GM12892 (cell line): ENCODE data around the gene EPHB2.

Experiments
- DNase-seq: peaks from one replicate; pipeline ENCODE4 v3.0.0; 2011; ENCODE audit not compliant: insufficient read length
- FAIRE-seq: peaks from 2 replicates; lab custom pipeline; 2011; peaks lifted over from hg19 to GRCh38; lab: Jason Lieb, UNC
- POLR2A ChIP-seq: IDR thresholded peaks from 2 replicates; pipeline ENCODE4 v1.6.1; 2011; ENCODE audit warnings: low read depth, low read length, control low read depth
- POLR2AphosphoS5 ChIP-seq: IDR thresholded peaks from 2 replicates; pipeline ENCODE4 v1.6.1; 2011; ENCODE audit warnings: low read depth, low read length, control low read depth
- TAF1 ChIP-seq: IDR thresholded peaks from 2 replicates; pipeline ENCODE4 v1.6.1; 2011; ENCODE audit warnings: low read depth, mild to moderate bottlenecking, control low read depth, low read length, borderline replicate concordance

The EPHB2 gene

GRCh38 chr1:22729912-22730311 lies 19.3 kb downstream of the EPHB2 start:
- FAIRE-seq (no peak), DNase-seq (no peak)
- TF ChIP-seq POLR2AphosphoS5 (no peak), TAF1 (no peak), POLR2A (no peak)

DNA sequence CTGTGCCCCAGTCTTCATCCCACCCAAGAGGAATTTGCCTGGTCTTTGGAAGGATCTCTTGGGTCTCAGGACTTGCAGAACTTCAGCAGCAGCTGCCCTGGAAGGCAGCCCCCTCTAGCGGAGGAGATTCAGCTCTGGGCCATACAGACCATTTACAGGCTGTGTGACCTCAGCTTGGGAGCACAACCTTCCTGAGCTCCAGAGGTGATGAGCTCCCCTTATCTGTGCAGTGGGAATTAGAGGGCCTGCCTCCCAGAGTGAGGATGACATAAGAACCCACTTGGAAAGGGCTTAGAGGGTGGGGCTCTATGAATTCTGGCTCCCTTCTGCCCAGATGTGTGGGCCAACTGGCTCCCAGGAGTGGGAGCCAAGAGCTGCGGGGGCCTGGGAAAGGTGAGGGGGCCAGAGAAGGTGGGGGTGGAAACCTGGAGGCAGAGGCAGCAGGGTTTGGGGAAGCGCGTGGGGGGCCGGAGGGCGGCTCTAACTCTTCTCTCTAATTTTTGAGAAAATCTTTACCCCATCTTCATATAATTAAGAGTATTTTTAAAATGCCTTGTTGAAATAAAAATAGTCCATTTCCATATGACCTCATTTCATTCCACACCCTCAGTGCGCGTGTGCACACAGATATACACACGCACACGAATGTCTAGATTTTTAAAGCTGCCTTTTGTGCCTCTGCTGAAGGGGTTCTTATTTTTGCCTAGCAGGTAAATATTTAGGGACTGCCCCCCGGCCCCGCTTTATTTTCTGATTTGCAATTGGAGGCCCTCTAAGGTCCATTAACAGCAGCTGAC lies 21.5 kb downstream of the EPHB2 start:
- TF ChIP-seq POLR2AphosphoS5 (no peak), POLR2A (no peak), TAF1 (no peak)
- DNase-seq (no peak), FAIRE-seq (no peak)

DNA sequence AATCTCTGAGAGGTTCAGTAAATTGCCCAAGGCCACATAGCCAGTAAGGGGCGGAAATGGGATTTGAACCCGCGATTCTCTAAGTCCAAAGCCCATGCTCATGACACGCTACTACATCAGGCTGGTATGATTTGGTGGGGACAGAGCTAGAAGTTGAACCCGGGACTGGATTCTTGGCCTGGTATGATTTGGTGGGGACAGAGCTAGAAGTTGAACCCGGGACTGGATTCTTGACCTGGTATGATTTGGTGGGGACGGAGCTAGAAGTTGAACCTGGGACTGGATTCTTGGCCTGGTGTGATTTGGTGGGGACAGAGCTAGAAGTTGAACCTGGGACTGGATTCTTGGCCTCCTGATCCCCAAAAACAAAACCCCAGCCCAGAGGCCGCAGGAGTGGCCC lies 23.0 kb downstream of the EPHB2 start:
- TF ChIP-seq POLR2A = no peak
- TF ChIP-seq TAF1 = no peak
- no peak for TF ChIP-seq POLR2AphosphoS5
- DNase-seq = no peak
- no peak for FAIRE-seq

DNA sequence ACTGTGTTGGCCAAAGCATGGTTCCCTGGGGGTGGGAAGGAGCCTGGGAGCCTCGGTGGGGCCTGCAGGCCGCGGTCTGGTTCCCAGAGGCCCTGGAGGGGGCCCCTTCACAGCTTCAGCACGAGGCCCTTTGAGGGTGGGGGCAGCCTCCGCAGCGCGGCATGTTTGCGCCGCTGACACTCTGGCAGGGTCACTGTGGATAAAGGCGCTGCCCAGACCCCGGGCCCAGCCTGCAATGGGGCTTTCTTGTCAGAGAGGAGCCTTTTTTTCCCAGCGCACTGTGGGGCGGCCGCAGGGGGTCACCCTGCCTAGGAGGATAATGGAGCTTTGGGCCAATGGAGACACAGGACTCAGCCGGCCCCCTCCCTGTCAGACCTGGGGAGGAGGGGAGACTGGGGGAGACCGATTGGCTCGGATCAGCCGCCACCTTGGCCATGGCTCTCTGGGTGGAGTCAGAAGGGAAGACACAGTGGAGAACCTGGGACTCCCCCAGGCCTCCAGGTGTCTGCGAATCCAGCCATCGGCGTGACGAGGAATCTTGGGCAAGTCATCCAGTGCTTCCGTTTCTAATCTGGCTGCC lies 26.0 kb downstream of the EPHB2 start:
- no peak for DNase-seq
- no peak for FAIRE-seq

GRCh38 chr1:22737374-22738068 lies 26.9 kb downstream of the EPHB2 start:
- DNase-seq (no peak), FAIRE-seq (no peak)
- TF ChIP-seq POLR2A (no peak), POLR2AphosphoS5 (no peak), TAF1 (no peak)

More for the DNA sequence above, 26.0 kb downstream of the EPHB2 start:
- TF ChIP-seq POLR2AphosphoS5 = no peak
- TF ChIP-seq TAF1 = no peak
- no peak for TF ChIP-seq POLR2A

DNA sequence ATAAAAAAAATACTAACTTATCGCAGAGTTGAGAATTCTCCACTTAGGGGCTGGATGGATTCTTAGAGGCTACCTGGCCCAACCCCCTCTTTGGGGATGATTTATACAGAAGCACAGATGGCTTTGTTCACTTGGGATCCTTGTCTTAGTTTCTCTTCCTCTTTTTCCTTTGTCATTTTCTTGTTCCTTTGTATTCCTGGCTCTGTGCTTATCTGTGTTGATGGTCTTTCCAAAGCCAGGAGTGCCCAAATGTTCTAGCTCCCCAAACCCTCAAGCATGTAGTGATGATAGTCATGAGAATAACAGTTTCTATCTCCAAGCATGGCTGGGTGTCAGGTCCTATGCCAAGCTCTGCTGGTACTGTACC lies 27.4 kb downstream of the EPHB2 start:
- no peak for TF ChIP-seq TAF1
- TF ChIP-seq POLR2A = no peak
- no peak for TF ChIP-seq POLR2AphosphoS5
- no peak for FAIRE-seq
- no peak for DNase-seq

GRCh38 chr1:22738522-22738921 lies 27.9 kb downstream of the EPHB2 start:
- FAIRE-seq = no peak
- no peak for TF ChIP-seq POLR2AphosphoS5
- no peak for TF ChIP-seq POLR2A
- TF ChIP-seq TAF1 = no peak
- no peak for DNase-seq

- DNase-seq = no peak
- no peak for FAIRE-seq
- TF ChIP-seq POLR2AphosphoS5 (no peak), POLR2A (no peak), TAF1 (no peak)
These were observed 29.2 kb downstream of the EPHB2 start for GRCh38 chr1:22739648-22740385.

GRCh38 chr1:22741118-22741517 lies 30.5 kb downstream of the EPHB2 start:
- no peak for TF ChIP-seq TAF1
- TF ChIP-seq POLR2A = no peak
- TF ChIP-seq POLR2AphosphoS5 = no peak
- DNase-seq (no peak), FAIRE-seq (no peak)

GRCh38 chr1:22745669-22746585 lies 35.3 kb downstream of the EPHB2 start:
- no peak for TF ChIP-seq POLR2AphosphoS5
- TF ChIP-seq POLR2A = no peak
- no peak for TF ChIP-seq TAF1
- FAIRE-seq (no peak), DNase-seq (no peak)
